ENCODE data around the gene NGEF. TPM values are rescaled to one million over a fixed set of nuclear protein-coding genes. Genes with fewer than 3 reads are reported as not detected.
"Not testable (repeated sequence)": the region's sequence is repeated elsewhere in the genome, so short reads cannot be mapped to it uniquely, and the experiment has no call there.

NGEF gene
- total and polyA plus RNA-seq, 3 experiments from 2014 or later = 0.38 TPM; not detected in 2

- ChIA-PET CTCF (interaction anchor here (1.1 to 4.3 kb wide), 8 partner anchors 8 to 76 kb away, joined by 3 to 52 read pairs (median 14); no protein-coding TSS in a partner anchor), POLR2A (interaction anchor here (0.6 to 3.3 kb wide), 5 partner anchors 17 to 249 kb away, joined by 3 to 43 read pairs (median 12); no protein-coding TSS in a partner anchor)
- H3K9me3 Mint-ChIP-seq = peaks cover 0 to 1% (median 0%) of the 10 kb centered on the region in 5 donors
- peaks cover 31 to 43% (median 34%) of the 10 kb centered on the region in 3 donors for H3K4me1 Mint-ChIP-seq
- H3K4me3 Mint-ChIP-seq = peak overlapping the region in 6 of 7 donors; percentile 90 to 98 (median 94)
- no peak for DNase-seq
- H3K27me3 Mint-ChIP-seq = no peaks in the 10 kb centered on the region
- H3K4me3 ChIP-seq (ENCODE audit: low read length) = peak overlapping the region; percentile 100
- H3K27me3 ChIP-seq (ENCODE audit: insufficient read depth, low read length, poor library complexity, severe bottlenecking) = no peaks in the 10 kb centered on the region
- H3K36me3 ChIP-seq (ENCODE audit: insufficient read depth, low read length) = peaks cover 4% of the 10 kb centered on the region
- H3K4me1 ChIP-seq (ENCODE audit: insufficient read depth, low read length) = peaks cover 40% of the 10 kb centered on the region
- H3K27ac ChIP-seq (ENCODE audit: low read depth, low read length) = peak overlapping the region; percentile 80
- H3K36me3 Mint-ChIP-seq = peaks cover 0 to 40% (median 0%) of the 10 kb centered on the region in 3 donors
- peak overlapping the region; percentile 94 to 100 (median 98) for H3K27ac Mint-ChIP-seq
- H3K9me3 ChIP-seq (ENCODE audit: low read length) = no peaks in the 10 kb centered on the region
Observed at GRCh38 chr2:233059547-233059796, 46.4 kb upstream of the NGEF start.

- Histone ChIP-seq H3K4me1 (ENCODE audit: insufficient read depth, low read length) (peaks cover 40% of the 10 kb centered on the region), H3K27ac (ENCODE audit: low read depth, low read length) (peak overlapping the region; percentile 80), H3K36me3 (ENCODE audit: insufficient read depth, low read length) (peaks cover 4% of the 10 kb centered on the region), H3K27me3 (ENCODE audit: insufficient read depth, low read length, poor library complexity, severe bottlenecking) (no peaks in the 10 kb centered on the region), H3K4me3 (ENCODE audit: low read length) (no peak overlapping the region), H3K9me3 (ENCODE audit: low read length) (no peaks in the 10 kb centered on the region)
- peaks cover 33 to 43% (median 35%) of the 10 kb centered on the region in 3 donors for H3K4me1 Mint-ChIP-seq
- ChIA-PET POLR2A (interaction anchor here (0.6 to 3.3 kb wide), 3 partner anchors 24 to 248 kb away, joined by 3 to 43 read pairs (median 12); no protein-coding TSS in a partner anchor), CTCF (interaction anchor here (1.1 to 4.3 kb wide), 9 partner anchors 8 to 76 kb away, joined by 3 to 52 read pairs (median 12); no protein-coding TSS in a partner anchor)
- DNase-seq = no peak
- peaks cover 0 to 36% (median 0%) of the 10 kb centered on the region in 3 donors for H3K36me3 Mint-ChIP-seq
- H3K27ac Mint-ChIP-seq = peak overlapping the region in 7 of 8 donors; percentile 15 to 99 (median 97)
- peaks cover 0 to under 1% of the 10 kb centered on the region in 2 donors for H3K27me3 Mint-ChIP-seq
- H3K4me3 Mint-ChIP-seq = peak overlapping the region in 6 of 7 donors; percentile 57 to 96 (median 82)
- H3K9me3 Mint-ChIP-seq = peaks cover 0 to 1% (median 0%) of the 10 kb centered on the region in 5 donors
Observed at GRCh38 chr2:233058717-233059546, 45.9 kb upstream of the NGEF start.

DNA sequence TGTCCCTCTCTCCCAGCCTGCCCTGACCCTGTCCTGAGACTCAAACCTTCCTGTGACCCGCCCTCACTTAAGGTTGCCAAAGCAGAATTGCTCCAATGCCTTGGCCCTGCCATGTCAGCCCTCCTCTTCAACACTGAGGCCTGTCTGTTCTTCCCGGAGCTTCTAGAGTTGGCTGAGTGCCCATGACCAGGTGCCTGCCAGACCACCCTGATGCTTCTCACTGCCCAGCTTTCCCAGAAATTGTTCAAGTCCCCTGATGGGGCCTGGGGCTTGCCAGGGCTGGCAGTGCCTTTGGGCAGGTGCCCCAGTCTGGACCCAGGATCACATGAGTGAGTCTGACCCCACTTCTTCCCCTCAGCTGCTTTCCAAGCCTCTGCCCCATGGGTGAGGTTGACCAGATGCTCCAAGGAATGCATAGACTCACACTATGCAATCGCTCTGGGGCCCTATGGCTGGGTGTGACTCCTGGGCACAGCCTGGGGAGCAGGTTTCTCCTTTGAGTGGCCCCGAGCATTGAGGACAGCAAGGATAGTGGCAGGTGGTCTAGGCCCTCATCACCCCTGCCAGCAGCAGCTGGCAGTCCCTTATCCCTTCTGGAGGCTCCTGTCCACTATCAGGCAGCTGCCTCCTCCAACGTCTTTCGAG, 44.0 kb upstream of the NGEF start:
- peaks cover 0 to 21% (median 0%) of the 10 kb centered on the region in 3 donors for H3K36me3 Mint-ChIP-seq
- Histone ChIP-seq H3K4me1 (ENCODE audit: insufficient read depth, low read length) (peaks cover 24% of the 10 kb centered on the region), H3K36me3 (ENCODE audit: insufficient read depth, low read length) (peaks cover 4% of the 10 kb centered on the region), H3K27me3 (ENCODE audit: insufficient read depth, low read length, poor library complexity, severe bottlenecking) (no peaks in the 10 kb centered on the region), H3K9me3 (ENCODE audit: low read length) (no peaks in the 10 kb centered on the region), H3K27ac (ENCODE audit: low read depth, low read length) (no peak overlapping the region), H3K4me3 (ENCODE audit: low read length) (no peak overlapping the region)
- H3K4me1 Mint-ChIP-seq = peaks cover 21 to 29% (median 22%) of the 10 kb centered on the region in 3 donors
- peaks cover 0 to 3% of the 10 kb centered on the region in 2 donors for H3K27me3 Mint-ChIP-seq
- POLR2A ChIA-PET = no interaction called here
- CTCF ChIA-PET = interaction anchor here (1.2 to 1.4 kb wide), 2 partner anchors 19 to 78 kb away, joined by 4 to 5 read pairs; no protein-coding TSS in a partner anchor
- peak overlapping the region in 5 of 8 donors; percentile 15 to 78 (median 56) for H3K27ac Mint-ChIP-seq
- peak overlapping the region in 2 of 7 donors; percentile 45 to 57 for H3K4me3 Mint-ChIP-seq
- DNase-seq = no peak
- peaks cover 0 to 1% (median 0%) of the 10 kb centered on the region in 5 donors for H3K9me3 Mint-ChIP-seq

- no peak overlapping the region for H3K4me3 ChIP-seq (ENCODE audit: low read length)
- CTCF ChIA-PET = interaction anchor here (1.0 to 2.6 kb wide), 5 partner anchors 9 to 130 kb away, joined by 3 to 14 read pairs (median 6); no protein-coding TSS in a partner anchor
- no peak overlapping the region for H3K4me3 Mint-ChIP-seq
- no peak overlapping the region for H3K27ac ChIP-seq (ENCODE audit: low read depth, low read length)
- H3K4me1 ChIP-seq (ENCODE audit: insufficient read depth, low read length) = peaks cover 23% of the 10 kb centered on the region
- H3K36me3 Mint-ChIP-seq = peaks cover 0 to 4% (median 0%) of the 10 kb centered on the region in 3 donors
- peak overlapping the region in 1 of 8 donors; percentile 8 for H3K27ac Mint-ChIP-seq
- POLR2A ChIA-PET = no interaction called here
- H3K4me1 Mint-ChIP-seq = peaks cover 23 to 29% (median 26%) of the 10 kb centered on the region in 3 donors
- no peaks in the 10 kb centered on the region for H3K9me3 ChIP-seq (ENCODE audit: low read length)
- H3K9me3 Mint-ChIP-seq = peaks cover 0 to 1% (median 0%) of the 10 kb centered on the region in 5 donors
- H3K27me3 ChIP-seq (ENCODE audit: insufficient read depth, low read length, poor library complexity, severe bottlenecking) = no peaks in the 10 kb centered on the region
- H3K36me3 ChIP-seq (ENCODE audit: insufficient read depth, low read length) = no peaks in the 10 kb centered on the region
- DNase-seq = no peak
- H3K27me3 Mint-ChIP-seq = peaks cover 0 to 3% of the 10 kb centered on the region in 2 donors
Observed at GRCh38 chr2:233055362-233055761, 42.3 kb upstream of the NGEF start.

- POLR2A ChIA-PET = interaction anchor here (0.7 kb wide), 1 partner anchor 170 kb away, joined by 5 read pairs; no protein-coding TSS in a partner anchor
Observed at GRCh38 chr2:233053928-233054784, 41.1 kb upstream of the NGEF start.

GRCh38 chr2:233052517-233052916, 39.5 kb upstream of the NGEF start:
- H3K4me3 ChIP-seq (ENCODE audit: low read length); H3K36me3 Mint-ChIP-seq; H3K36me3 ChIP-seq (ENCODE audit: insufficient read depth, low read length); H3K4me3 Mint-ChIP-seq; DNase-seq; H3K27ac ChIP-seq (ENCODE audit: low read depth, low read length); H3K9me3 Mint-ChIP-seq; H3K9me3 ChIP-seq (ENCODE audit: low read length); H3K27me3 Mint-ChIP-seq; POLR2A ChIA-PET; H3K27me3 ChIP-seq (ENCODE audit: insufficient read depth, low read length, poor library complexity, severe bottlenecking): not testable (repeated sequence)
- CTCF ChIA-PET = interaction anchor here (0.6 to 2.2 kb wide), 8 partner anchors 24 to 233 kb away, joined by 3 to 14 read pairs (median 4); partner anchors contain the start of gene ATG16L1
- peaks cover 16% of the 10 kb centered on the region for H3K4me1 ChIP-seq (ENCODE audit: insufficient read depth, low read length)
- peak overlapping the region in 2 of 8 donors; percentile 16 to 26 for H3K27ac Mint-ChIP-seq
- H3K4me1 Mint-ChIP-seq = peaks cover 19 to 29% (median 28%) of the 10 kb centered on the region in 3 donors

More at GRCh38 chr2:233053928-233054784, 41.1 kb upstream of the NGEF start:
- H3K27me3 Mint-ChIP-seq = peaks cover 0 to 3% of the 10 kb centered on the region in 2 donors
- no peaks in the 10 kb centered on the region for H3K36me3 Mint-ChIP-seq
- H3K9me3 Mint-ChIP-seq = no peaks in the 10 kb centered on the region
- CTCF ChIA-PET = interaction anchor here (0.6 to 2.6 kb wide), 36 partner anchors 8 to 294 kb away, joined by 3 to 14 read pairs (median 6); partner anchors contain the start of gene ATG16L1
- DNase-seq = peak; percentile 52 to 72 (median 64)
- Histone ChIP-seq H3K4me1 (ENCODE audit: insufficient read depth, low read length) (peaks cover 19% of the 10 kb centered on the region), H3K27me3 (ENCODE audit: insufficient read depth, low read length, poor library complexity, severe bottlenecking) (no peaks in the 10 kb centered on the region), H3K4me3 (ENCODE audit: low read length) (no peak overlapping the region), H3K9me3 (ENCODE audit: low read length) (no peaks in the 10 kb centered on the region), H3K36me3 (ENCODE audit: insufficient read depth, low read length) (no peaks in the 10 kb centered on the region), H3K27ac (ENCODE audit: low read depth, low read length) (no peak overlapping the region)
- peaks cover 25 to 32% (median 26%) of the 10 kb centered on the region in 3 donors for H3K4me1 Mint-ChIP-seq
- H3K27ac Mint-ChIP-seq = peak overlapping the region in 5 of 8 donors; percentile 25 to 86 (median 55)
- H3K4me3 Mint-ChIP-seq = peak overlapping the region in 5 of 7 donors; percentile 5 to 61 (median 27)

Measured in CD8-positive, alpha-beta memory T cell (primary cell).